Urinary bladder (tissue), 4 donors: ENCODE measurements around the gene AK9. TPM values are rescaled to one million over a fixed set of nuclear protein-coding genes. Genes with fewer than 3 reads are reported as not detected.
"Not testable (repeated sequence)": the region's sequence is repeated elsewhere in the genome, so short reads cannot be mapped to it uniquely, and the experiment has no call there.

Experiments used
- DNase-seq: peaks from one replicate; pipeline ENCODE4 v3.0.0-alpha.2; 2015; ENCODE audit errors: extremely low spot score
- H3K27ac ChIP-seq: one replicate; pipeline ENCODE4 v1.5.1; 2013; ENCODE audit warnings: low read depth, mild to moderate bottlenecking, moderate library complexity
- H3K36me3 ChIP-seq: one replicate; pipeline ENCODE4 v1.6.1; 2013; ENCODE audit warnings: mild to moderate bottlenecking, moderate library complexity; ENCODE audit not compliant: insufficient read depth
- H3K4me1 ChIP-seq: one replicate; pipeline ENCODE4 v1.6.1; 2013; ENCODE audit warnings: mild to moderate bottlenecking, moderate library complexity; ENCODE audit not compliant: insufficient read depth
- H3K4me3 ChIP-seq: one replicate; pipeline ENCODE4 v1.5.1; 2013; ENCODE audit warnings: low read depth, low read length
- WGBS: extraction: QIAGEN DNeasy Blood & Tissue Kit; methylation state at CpG from one replicate; pipeline ENCODE4 v1.1.7; 2013; 5-methylcytosine and 5-hydroxymethylcytosine counted together
- polyA plus RNA-seq: library from polyadenylated mRNA; stranded (reverse); fragments of 200-250 nt; gene quantifications from one replicate; pipeline ENCODE4 v1.2.3, GENCODE V29; 2013
- total RNA-seq: library from RNA; depleted of rRNA; stranded (reverse); fragments of >200 nt; gene quantifications from one replicate; pipeline ENCODE4 v1.2.3, GENCODE V29; 2014
- donor health status: healthy with polysubstance abuse.
- donor health status: healthy.

Gene AK9
- total and polyA plus RNA-seq, 2 donors: 7.3 to 15.4 TPM

- H3K4me3 ChIP-seq: not testable (repeated sequence)
- 52% methylated on average over 15 of the region's 15 CpGs for WGBS
Observed at GRCh38 chr6:109678661-109679505, 12.1 kb downstream of the AK9 start.

GRCh38 chr6:109678240-109678639, 12.8 kb downstream of the AK9 start:
- no peak overlapping the region for H3K27ac ChIP-seq
- H3K4me1 ChIP-seq: no peaks in the 10 kb centered on the region
- no peak overlapping the region for H3K4me3 ChIP-seq
- WGBS: 72% methylated on average over 4 of the region's 4 CpGs
- H3K36me3 ChIP-seq: no peaks in the 10 kb centered on the region
- DNase-seq: no peak

More at GRCh38 chr6:109678661-109679505, 12.1 kb downstream of the AK9 start:
- not testable (repeated sequence) for DNase-seq, H3K4me1 ChIP-seq, H3K36me3 ChIP-seq, H3K27ac ChIP-seq

GRCh38 chr6:109676724-109677123, 14.3 kb downstream of the AK9 start:
- Histone ChIP-seq H3K4me1 (no peaks in the 10 kb centered on the region), H3K27ac (no peak overlapping the region), H3K4me3 (no peak overlapping the region), H3K36me3 (no peaks in the 10 kb centered on the region)
- WGBS: 98% methylated on average over 1 of the region's 1 CpG
- no peak for DNase-seq

GRCh38 chr6:109672839-109673238, 18.2 kb downstream of the AK9 start:
- no peak for DNase-seq
- no peak overlapping the region for H3K27ac ChIP-seq
- H3K4me1 ChIP-seq: no peaks in the 10 kb centered on the region
- no peak overlapping the region for H3K4me3 ChIP-seq
- no peaks in the 10 kb centered on the region for H3K36me3 ChIP-seq

- H3K36me3 ChIP-seq: no peaks in the 10 kb centered on the region
- H3K4me1 ChIP-seq: no peaks in the 10 kb centered on the region
- no peak overlapping the region for H3K4me3 ChIP-seq
- WGBS: 85% methylated on average over 1 of the region's 1 CpG
- DNase-seq: no peak
- no peak overlapping the region for H3K27ac ChIP-seq
Observed at GRCh38 chr6:109672175-109672574, 18.8 kb downstream of the AK9 start.

- H3K4me3 ChIP-seq: no peak overlapping the region
- DNase-seq: no peak
- WGBS: 55% methylated on average over 2 of the region's 2 CpGs
Observed at GRCh38 chr6:109671733-109672132, 19.3 kb downstream of the AK9 start.

GRCh38 chr6:109669811-109670210, 21.2 kb downstream of the AK9 start:
- no peaks in the 10 kb centered on the region for H3K36me3 ChIP-seq

More at GRCh38 chr6:109671733-109672132, 19.3 kb downstream of the AK9 start:
- no peaks in the 10 kb centered on the region for H3K36me3 ChIP-seq
- H3K4me1 ChIP-seq: no peaks in the 10 kb centered on the region
- H3K27ac ChIP-seq: no peak overlapping the region

GRCh38 chr6:109662192-109662591, 28.8 kb downstream of the AK9 start:
- WGBS: 89% methylated on average over 2 of the region's 2 CpGs
- H3K4me3 ChIP-seq: no peak overlapping the region
- no peaks in the 10 kb centered on the region for H3K4me1 ChIP-seq

More at GRCh38 chr6:109669811-109670210, 21.2 kb downstream of the AK9 start:
- 75% methylated on average over 4 of the region's 4 CpGs for WGBS
- no peak overlapping the region for H3K4me3 ChIP-seq
- no peaks in the 10 kb centered on the region for H3K4me1 ChIP-seq
- DNase-seq: no peak
- no peak overlapping the region for H3K27ac ChIP-seq

GRCh38 chr6:109660526-109661320, 30.3 kb downstream of the AK9 start:
- WGBS: 45% methylated on average over 1 of the region's 1 CpG
- Histone ChIP-seq H3K4me1 (no peaks in the 10 kb centered on the region), H3K27ac (no peak overlapping the region)

More at GRCh38 chr6:109662192-109662591, 28.8 kb downstream of the AK9 start:
- DNase-seq: no peak
- H3K27ac ChIP-seq: no peak overlapping the region
- no peaks in the 10 kb centered on the region for H3K36me3 ChIP-seq

GRCh38 chr6:109655761-109656262, 35.2 kb downstream of the AK9 start:
- Histone ChIP-seq H3K36me3 (no peaks in the 10 kb centered on the region), H3K4me3 (no peak overlapping the region), H3K4me1 (no peaks in the 10 kb centered on the region), H3K27ac (no peak overlapping the region)
- 83% methylated on average over 6 of the region's 6 CpGs for WGBS
- no peak for DNase-seq

More at GRCh38 chr6:109660526-109661320, 30.3 kb downstream of the AK9 start:
- H3K36me3 ChIP-seq: no peaks in the 10 kb centered on the region
- DNase-seq: no peak
- H3K4me3 ChIP-seq: no peak overlapping the region

GRCh38 chr6:109653264-109653663, 37.7 kb downstream of the AK9 start:
- no peak for DNase-seq
- Histone ChIP-seq H3K4me3 (no peak overlapping the region), H3K4me1 (no peaks in the 10 kb centered on the region), H3K36me3 (no peaks in the 10 kb centered on the region), H3K27ac (no peak overlapping the region)
- WGBS: 22% methylated on average over 5 of the region's 5 CpGs

- 92% methylated on average over 2 of the region's 2 CpGs for WGBS
- no peak for DNase-seq
- H3K4me3 ChIP-seq: no peak overlapping the region
- H3K27ac ChIP-seq: no peak overlapping the region
- no peaks in the 10 kb centered on the region for H3K36me3 ChIP-seq
- no peaks in the 10 kb centered on the region for H3K4me1 ChIP-seq
Observed at GRCh38 chr6:109644131-109644530, 46.9 kb downstream of the AK9 start.

- Histone ChIP-seq H3K27ac (no peak overlapping the region), H3K4me3 (no peak overlapping the region), H3K36me3 (no peaks in the 10 kb centered on the region), H3K4me1 (no peaks in the 10 kb centered on the region)
- 86% methylated on average over 1 of the region's 1 CpG for WGBS
- no peak for DNase-seq
Observed at GRCh38 chr6:109632405-109632804, 58.6 kb downstream of the AK9 start.

GRCh38 chr6:109631403-109631802, 59.6 kb downstream of the AK9 start:
- H3K4me1 ChIP-seq: no peaks in the 10 kb centered on the region
- no peaks in the 10 kb centered on the region for H3K36me3 ChIP-seq
- H3K4me3 ChIP-seq: no peak overlapping the region
- H3K27ac ChIP-seq: no peak overlapping the region
- WGBS: 98% methylated on average over 1 of the region's 1 CpG
- DNase-seq: no peak
